Pancreas (tissue), 10 donors: ENCODE results near the gene RRBP1. TPM values are rescaled to one million over a fixed set of nuclear protein-coding genes. Genes with fewer than 3 reads are reported as not detected.
A peak's percentile ranks its signal among the peaks of the same experiment; 100 is the strongest.

ENCODE experiments used
- ATAC-seq, 4 donors: fragments of 200-7000 bp; cut with Tn5 transposase; one replicate each; pipeline versions ENCODE4 v1.8.0 to v1.9.1; 2020; ENCODE audit warnings: mild to moderate bottlenecking in 4 of 4, moderate library complexity in 4 of 4
- DNase-seq, 6 donors: peaks; one replicate each; pipeline ENCODE4 v3.0.0-alpha.2; 2020
- FAIRE-seq: peaks from 2 replicates; lab custom pipeline; 2012; peaks lifted over from hg19 to GRCh38; lab: Jason Lieb, UNC
- H3K27ac ChIP-seq, 4 donors: fragments of 200-600 bp; sonication (generic); 1 replicate in 3 of 4; 2 replicates in 1 of 4; pipeline versions ENCODE4 v1.5.0 to v1.8.0; 2020
- H3K27me3 ChIP-seq, 4 donors: fragments of 200-600 bp; one replicate each; pipeline ENCODE4 v1.8.0; 2021
- H3K36me3 ChIP-seq, 3 donors: fragments of 200-600 bp; sonication (generic) in 1 of 3; one replicate each; pipeline versions ENCODE4 v1.5.0 to v1.8.0; 2020 to 2021
- H3K4me1 ChIP-seq, 3 donors: fragments of 200-600 bp; one replicate each; pipeline ENCODE4 v1.8.0; 2021
- H3K4me3 ChIP-seq, 4 donors: fragments of 200-600 bp; sonication (generic) in 2 of 4; one replicate each; pipeline versions ENCODE4 v1.5.0 to v1.8.0; 2020 to 2021
- H3K9me3 ChIP-seq, 4 donors: fragments of 200-600 bp; one replicate each; pipeline ENCODE4 v1.8.0; 2021
- CTCF ChIP-seq, 4 donors: fragments of 200-600 bp; sonication (generic) in 3 of 4; IDR thresholded peaks; one replicate each; pipeline versions ENCODE4 v1.5.0 to v1.8.0; 2021; ENCODE audit warnings: antibody characterized with exemption in 4 of 4
- WGBS, 2 donors: extraction: QIAGEN DNeasy Blood & Tissue Kit; methylation state at CpG; one replicate each; pipeline ENCODE4 v1.1.7; 2013; 5-methylcytosine and 5-hydroxymethylcytosine counted together
- intact Hi-C, 3 donors: fragments of 100-400 bp; cut with DNase I; formaldehyde crosslinking; loops; one replicate each; pipeline versions ENCODE4 v1.11.1 to v1.14.2; 2022
- polyA plus RNA-seq, 2 donors: library from polyadenylated mRNA; stranded (reverse); fragments of 200-250 nt; gene quantifications; one replicate each; pipeline ENCODE4 v1.2.3, GENCODE V29; 2013
- total RNA-seq, 6 donors: library from RNA; stranded (reverse); fragmentation: NEBNext Ultra II Directional in 4 of 6; extraction: Animal tissue kit (Norgen Biotek cat#: 25700) in 4 of 6; gene quantifications; one replicate each; pipeline versions ENCODE4 v1.2.1 to v1.2.4, GENCODE V29; 2021 to 2023
- donor health status: healthy with polysubstance abuse.
- donor health status: DM: no; HTN: no; CAD: no; lungs with moderate emphysema.
- donor health status: DM: no; HTN: no; CAD: no.
- donor health status: control.
- donor health status: control.
- donor health status: Bipolar disorder and iron deficiency.
- donor health status: DM: yes; HTN: yes; CAD: no.
- donor health status: DM: no; HTN: no; CAD: no.
- donor health status: DM: no; HTN: no; CAD: no.
- donor health status: DM: yes; HTN: yes; CAD: no.

Gene RRBP1
- total and polyA plus RNA-seq, 8 donors = 170 to 442 (median 348) TPM

DNA sequence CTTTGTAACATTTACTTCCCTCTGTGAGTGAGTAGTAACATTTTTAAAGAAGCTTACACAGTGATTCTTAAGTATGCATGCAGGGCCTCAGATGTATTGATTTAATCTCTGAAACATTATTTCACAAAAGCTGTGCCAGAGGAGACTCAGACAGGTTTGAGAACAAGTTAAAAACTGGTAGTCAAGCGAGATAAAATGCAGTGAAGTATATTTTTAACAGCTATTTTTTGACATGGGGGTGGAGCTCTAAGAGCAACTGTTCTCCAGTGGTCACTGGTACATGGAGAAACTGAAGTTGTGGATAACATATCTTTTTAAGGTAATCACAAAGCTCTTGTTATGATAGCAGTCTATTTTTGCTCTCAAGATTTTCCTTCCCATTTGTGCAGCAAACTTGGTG lies 91.8 kb downstream of the RRBP1 start:
- no peak for TF ChIP-seq CTCF (IDR thresholded peaks at IDR 0.05)
- intact Hi-C loops = no loop called here
- H3K4me3 ChIP-seq = no peak overlapping the region
- 5 to 6% methylated on average over 1 of the region's 1 CpG for WGBS, 2 donors
- FAIRE-seq (no peak), DNase-seq (no peak), ATAC-seq (peak in 2 of 4 donors; percentile 4 to 14)
- H3K4me1 ChIP-seq = peaks cover 62 to 78% (median 76%) of the 10 kb centered on the region in 3 donors
- H3K9me3 ChIP-seq = no peaks in the 10 kb centered on the region
- peaks cover 0 to 7% (median 0%) of the 10 kb centered on the region in 3 donors for H3K36me3 ChIP-seq
- H3K27me3 ChIP-seq = no peaks in the 10 kb centered on the region
- H3K27ac ChIP-seq = no peak overlapping the region

GRCh38 chr20:17589161-17589834 lies 92.7 kb downstream of the RRBP1 start:
- intact Hi-C loops = no loop called here
- no peak for DNase-seq
- peaks cover 62 to 76% (median 73%) of the 10 kb centered on the region in 3 donors for H3K4me1 ChIP-seq
- H3K36me3 ChIP-seq = peaks cover 0 to 7% (median 0%) of the 10 kb centered on the region in 3 donors
- H3K27ac ChIP-seq = no peak overlapping the region
- no peak for ATAC-seq
- 61 to 66% methylated on average over 8 of the region's 8 CpGs for WGBS, 2 donors
- H3K27me3 ChIP-seq = no peaks in the 10 kb centered on the region
- no peak overlapping the region for H3K4me3 ChIP-seq
- no peaks in the 10 kb centered on the region for H3K9me3 ChIP-seq
- no peak for TF ChIP-seq CTCF (IDR thresholded peaks at IDR 0.05)
- FAIRE-seq = no peak

DNA sequence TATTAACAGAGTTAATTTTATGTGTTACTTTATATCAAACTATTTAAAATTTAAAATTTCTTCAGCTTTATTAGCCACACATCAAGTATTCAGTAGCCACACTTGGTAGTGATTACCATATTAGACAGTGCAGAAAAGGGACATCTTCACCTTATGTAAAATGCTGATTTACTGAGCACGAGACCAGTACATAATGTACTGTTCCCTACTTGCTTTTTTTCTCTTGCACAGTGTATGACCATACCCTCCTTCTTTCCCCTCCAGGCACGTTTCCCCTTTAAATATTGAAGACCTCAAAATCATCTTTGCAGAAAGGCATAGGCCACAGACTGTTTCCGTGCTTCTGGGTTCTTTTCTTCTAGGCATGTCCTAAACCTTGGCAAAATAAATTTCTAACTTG lies 94.2 kb downstream of the RRBP1 start:
- H3K4me1 ChIP-seq = peaks cover 53 to 61% (median 58%) of the 10 kb centered on the region in 3 donors

GRCh38 chr20:17587148-17587547 lies 94.9 kb downstream of the RRBP1 start:
- no peak overlapping the region for H3K4me3 ChIP-seq
- intact Hi-C loops = no loop called here
- WGBS, 2 donors = 88 to 97% methylated on average over 1 of the region's 1 CpG
- no peak for TF ChIP-seq CTCF (IDR thresholded peaks at IDR 0.05)
- FAIRE-seq (no peak), ATAC-seq (no peak), DNase-seq (no peak)
- no peaks in the 10 kb centered on the region for H3K9me3 ChIP-seq
- peaks cover 0 to 7% (median 0%) of the 10 kb centered on the region in 3 donors for H3K36me3 ChIP-seq
- H3K27ac ChIP-seq = no peak overlapping the region
- peaks cover 52 to 54% (median 53%) of the 10 kb centered on the region in 3 donors for H3K4me1 ChIP-seq
- H3K27me3 ChIP-seq = no peaks in the 10 kb centered on the region

More for the DNA sequence above, 94.2 kb downstream of the RRBP1 start:
- no peak for TF ChIP-seq CTCF (IDR thresholded peaks at IDR 0.05)
- FAIRE-seq (no peak), ATAC-seq (no peak), DNase-seq (no peak)
- no peak overlapping the region for H3K4me3 ChIP-seq
- peaks cover 0 to 7% (median 0%) of the 10 kb centered on the region in 3 donors for H3K36me3 ChIP-seq
- no peaks in the 10 kb centered on the region for H3K27me3 ChIP-seq
- no peak overlapping the region for H3K27ac ChIP-seq
- H3K9me3 ChIP-seq = no peaks in the 10 kb centered on the region
- 54 to 65% methylated on average over 3 of the region's 3 CpGs for WGBS, 2 donors
- intact Hi-C loops = no loop called here

DNA sequence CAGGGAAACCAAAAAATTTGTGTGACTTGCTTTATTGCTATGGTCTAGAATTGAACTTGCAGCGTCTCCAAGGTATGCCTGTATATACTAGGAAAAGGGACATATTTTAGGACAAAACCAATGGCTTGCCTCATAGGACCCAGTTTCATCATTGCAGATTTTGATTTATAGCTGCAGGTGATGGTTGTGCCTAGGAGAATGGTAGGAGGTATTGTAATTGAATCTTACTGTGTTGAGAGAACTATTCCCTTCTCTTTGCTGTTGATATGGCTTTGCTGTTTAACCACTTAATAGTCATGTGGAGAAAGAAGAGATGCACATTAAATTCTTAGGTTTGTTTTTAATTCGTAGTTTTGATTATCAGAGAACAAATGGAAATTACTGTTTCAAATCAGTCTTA lies 95.8 kb downstream of the RRBP1 start:
- Histone ChIP-seq H3K4me1 (peaks cover 44 to 51% (median 44%) of the 10 kb centered on the region in 3 donors), H3K9me3 (no peaks in the 10 kb centered on the region), H3K36me3 (no peaks in the 10 kb centered on the region), H3K4me3 (no peak overlapping the region), H3K27ac (no peak overlapping the region), H3K27me3 (no peaks in the 10 kb centered on the region)
- ATAC-seq (no peak), DNase-seq (no peak), FAIRE-seq (no peak)
- WGBS, 2 donors = 51 to 61% methylated on average over 2 of the region's 2 CpGs
- TF ChIP-seq CTCF (IDR thresholded peaks at IDR 0.05) = no peak
- intact Hi-C loops = no loop called here
